Measurements from ENCODE around the gene DVL1.

The DVL1 gene

DNA sequence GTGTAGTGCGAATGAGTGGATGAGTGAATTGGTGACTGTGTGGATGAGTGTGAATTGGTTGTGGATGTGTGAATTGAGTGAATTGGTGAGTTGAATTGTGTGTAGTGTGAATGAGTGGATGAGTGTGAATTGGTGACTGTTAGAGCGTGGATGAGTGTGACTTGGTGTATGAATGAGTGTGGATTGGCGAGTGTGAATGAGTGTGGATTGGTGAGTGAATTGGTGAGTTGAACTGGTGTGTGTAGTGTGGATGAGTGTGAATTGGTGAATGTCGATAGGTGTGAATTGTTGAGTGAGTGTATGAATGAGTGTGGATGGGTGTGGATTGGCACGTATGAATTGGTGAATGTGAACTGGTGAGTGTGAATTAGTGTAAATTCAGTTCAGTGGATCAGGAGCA lies 18.1 kb upstream of the DVL1 start:
- in situ Hi-C loops (cut with HindIII; ENCODE audit: low pct_unique_long_range_greater_than_20kb, low sequenced_read_pairs) = no loop called here
- DNase-seq (ENCODE audit: low read depth in 1 of 2, low spot score in 1 of 2) = no peak
- no peak for TF ChIP-seq JUND (IDR thresholded peaks at IDR 0.05; ENCODE audit: low read depth)

DNA sequence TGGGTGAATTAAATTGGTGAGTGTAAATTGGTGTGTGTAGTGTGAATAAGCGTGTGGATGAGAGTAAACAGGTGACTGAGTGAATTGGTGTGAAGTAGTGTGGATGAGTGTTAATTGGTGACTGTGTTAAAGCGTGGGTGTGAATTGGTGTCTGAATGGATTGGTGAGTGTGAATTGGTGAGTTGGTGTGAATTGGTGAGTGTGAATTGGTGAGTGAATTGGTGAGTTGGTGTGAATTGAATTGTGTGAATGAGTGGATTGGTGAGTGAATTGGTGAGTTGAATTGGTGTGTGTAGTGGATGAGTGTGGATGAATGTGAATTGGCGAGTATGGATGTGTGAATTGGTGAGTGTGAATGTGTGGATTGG lies 17.5 kb upstream of the DVL1 start:
- no peak for DNase-seq (ENCODE audit: low read depth in 1 of 2, low spot score in 1 of 2)
- in situ Hi-C loops (cut with HindIII; ENCODE audit: low pct_unique_long_range_greater_than_20kb, low sequenced_read_pairs) = no loop called here
- no peak for TF ChIP-seq JUND (IDR thresholded peaks at IDR 0.05; ENCODE audit: low read depth)

- TF ChIP-seq JUND (IDR thresholded peaks at IDR 0.05; ENCODE audit: low read depth) = no peak
- no peak for DNase-seq (ENCODE audit: low read depth in 1 of 2, low spot score in 1 of 2)
- in situ Hi-C loops (cut with HindIII; ENCODE audit: low pct_unique_long_range_greater_than_20kb, low sequenced_read_pairs) = no loop called here
Measured at GRCh38 chr1:1365875-1366698, 16.9 kb upstream of the DVL1 start.

DNA sequence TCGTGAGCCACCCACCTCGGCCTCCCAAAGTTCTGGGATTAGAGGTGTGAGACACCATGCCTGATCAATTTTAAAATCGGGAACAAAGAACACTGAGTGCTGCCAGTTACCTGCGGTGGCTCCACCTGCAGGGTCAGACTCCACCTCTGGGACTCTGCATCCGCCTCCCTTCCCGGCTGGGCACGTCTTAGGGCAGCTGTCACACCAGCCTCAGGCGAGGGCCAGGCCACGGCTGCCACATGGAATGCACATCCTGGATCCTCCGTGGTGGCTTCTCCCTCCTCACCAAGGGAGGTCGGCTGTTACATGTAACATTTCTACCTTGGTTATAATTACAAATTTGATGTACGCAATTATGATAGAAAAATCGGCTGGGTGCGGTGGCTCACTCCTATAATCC lies 15.0 kb upstream of the DVL1 start:
- TF ChIP-seq JUND (IDR thresholded peaks at IDR 0.05; ENCODE audit: low read depth) = no peak
- peak; percentile 55 to 93 for DNase-seq (ENCODE audit: low read depth in 1 of 2, low spot score in 1 of 2)
- in situ Hi-C loops (cut with HindIII; ENCODE audit: low pct_unique_long_range_greater_than_20kb, low sequenced_read_pairs) = no loop called here

DNA sequence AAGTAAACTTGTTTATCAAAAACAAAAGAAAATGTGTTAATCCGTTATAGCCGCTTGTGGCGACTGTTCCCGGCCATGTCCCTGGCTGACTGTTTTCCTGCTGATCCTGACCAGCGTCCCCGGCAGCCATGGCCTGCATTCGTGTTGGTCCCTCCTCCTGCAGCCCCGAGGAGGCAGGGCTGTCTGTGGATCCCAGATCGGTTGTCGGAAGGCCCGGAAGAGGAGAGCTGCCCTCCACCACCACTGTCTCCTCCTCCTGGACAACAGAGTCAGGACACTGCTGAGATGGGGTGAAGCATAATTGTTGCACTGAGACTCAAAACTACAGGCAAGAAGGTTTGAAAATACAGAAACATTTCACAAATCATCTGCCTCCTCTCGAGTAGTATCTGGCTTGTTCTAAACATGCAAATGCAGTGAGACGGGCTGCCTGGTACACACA lies 12.8 kb upstream of the DVL1 start:
- TF ChIP-seq JUND (IDR thresholded peaks at IDR 0.05; ENCODE audit: low read depth) = no peak
- DNase-seq (ENCODE audit: low read depth in 1 of 2, low spot score in 1 of 2) = peak in 1 of 2 experiments; percentile 38
- in situ Hi-C loops (cut with HindIII; ENCODE audit: low pct_unique_long_range_greater_than_20kb, low sequenced_read_pairs) = no loop called here

DNA sequence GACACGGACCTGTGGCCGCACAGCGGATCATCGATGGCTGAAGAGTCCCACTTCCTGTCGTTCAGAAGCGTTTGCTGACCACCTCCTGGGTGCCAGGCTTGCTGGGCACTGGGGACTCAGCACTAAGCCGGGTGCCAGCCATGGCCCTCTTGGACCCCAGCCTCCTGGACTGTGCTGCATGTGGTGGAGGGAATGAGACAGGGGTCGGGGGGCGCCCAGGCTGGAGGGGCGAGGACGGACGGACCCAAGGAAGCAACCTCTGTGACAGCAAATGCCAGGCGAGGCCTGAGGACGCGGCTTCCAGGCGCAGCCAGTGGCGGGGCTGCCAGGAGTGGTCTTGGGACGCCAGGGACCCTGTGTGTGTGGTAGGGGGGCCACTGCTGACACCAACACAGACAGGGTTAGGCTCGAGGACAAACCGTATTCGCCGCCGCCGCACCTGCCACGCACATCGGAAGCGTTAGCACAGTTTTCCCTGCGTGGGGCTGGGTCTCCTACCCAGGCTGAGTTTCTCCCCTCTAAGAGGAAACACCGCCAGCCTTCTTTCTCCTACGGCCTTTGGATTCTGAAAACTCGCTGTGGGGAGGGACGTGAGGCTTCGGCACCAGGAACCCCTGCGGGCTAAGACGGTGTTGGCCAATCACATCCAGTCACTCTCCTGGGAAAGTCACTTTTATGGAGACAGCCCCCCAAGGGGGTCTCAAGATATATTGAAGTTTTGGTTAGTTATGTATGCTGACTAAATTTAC lies 12.2 kb upstream of the DVL1 start:
- no peak for DNase-seq (ENCODE audit: low read depth in 1 of 2, low spot score in 1 of 2)
- in situ Hi-C loops (cut with HindIII; ENCODE audit: low pct_unique_long_range_greater_than_20kb, low sequenced_read_pairs) = no loop called here
- TF ChIP-seq JUND (IDR thresholded peaks at IDR 0.05; ENCODE audit: low read depth) = no peak

DNA sequence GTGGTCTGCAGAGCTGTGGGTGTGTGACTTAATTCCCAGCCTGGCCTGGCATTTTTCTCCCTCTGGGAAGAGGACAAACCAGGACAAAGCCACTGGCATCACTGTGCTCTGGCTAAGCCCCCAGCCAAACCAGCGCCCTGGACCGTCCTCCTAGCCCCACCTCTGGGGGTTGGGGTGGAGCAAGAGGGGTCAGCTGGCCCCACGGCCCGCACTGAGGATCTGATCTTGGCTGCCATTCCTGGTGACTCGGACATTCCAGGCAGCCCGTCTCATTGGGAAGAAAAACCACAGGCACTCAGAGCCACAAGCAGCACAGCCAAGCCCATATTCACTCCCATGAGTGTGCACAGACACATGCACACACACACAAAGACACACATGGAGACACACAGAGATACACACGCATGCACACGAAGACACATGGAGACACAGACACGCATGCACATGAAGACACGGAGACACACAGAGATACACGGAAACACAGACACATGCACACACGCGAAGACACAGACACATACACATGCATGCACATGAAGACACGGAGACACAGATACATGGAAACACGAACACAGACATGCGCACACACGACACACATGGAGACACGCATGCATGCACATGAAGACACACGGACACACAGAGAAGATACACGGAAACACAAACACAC lies 11.4 kb upstream of the DVL1 start:
- in situ Hi-C loops (cut with HindIII; ENCODE audit: low pct_unique_long_range_greater_than_20kb, low sequenced_read_pairs) = no loop called here
- peak; percentile 57 to 76 for DNase-seq (ENCODE audit: low read depth in 1 of 2, low spot score in 1 of 2)
- no peak for TF ChIP-seq JUND (IDR thresholded peaks at IDR 0.05; ENCODE audit: low read depth)

- DNase-seq (ENCODE audit: low read depth in 1 of 2, low spot score in 1 of 2) = peak in 1 of 2 experiments; percentile 64
- TF ChIP-seq JUND (IDR thresholded peaks at IDR 0.05; ENCODE audit: low read depth) = no peak
- in situ Hi-C loops (cut with HindIII; ENCODE audit: low pct_unique_long_range_greater_than_20kb, low sequenced_read_pairs) = no loop called here
Measured at GRCh38 chr1:1359664-1360468, 10.6 kb upstream of the DVL1 start.

DNA sequence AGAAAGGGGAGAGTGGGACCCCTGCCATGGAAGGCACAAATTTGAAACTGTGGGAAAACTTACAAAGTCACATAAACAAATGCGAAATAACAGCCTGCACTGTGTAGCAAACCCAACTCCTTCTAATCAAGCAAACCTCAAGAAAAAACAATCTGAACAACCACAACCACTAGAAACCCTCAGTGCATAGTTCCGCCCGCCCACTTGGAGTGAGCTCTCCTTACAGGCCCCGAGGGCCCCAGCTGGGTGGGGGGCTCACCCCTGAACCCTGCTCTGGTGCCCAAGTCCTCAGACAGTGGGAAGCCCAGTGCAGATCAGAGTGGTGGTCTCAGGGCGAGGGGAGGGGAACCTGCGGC lies 10.1 kb upstream of the DVL1 start:
- TF ChIP-seq JUND (IDR thresholded peaks at IDR 0.05; ENCODE audit: low read depth) = no peak
- no peak for DNase-seq (ENCODE audit: low read depth in 1 of 2, low spot score in 1 of 2)
- in situ Hi-C loops (cut with HindIII; ENCODE audit: low pct_unique_long_range_greater_than_20kb, low sequenced_read_pairs) = no loop called here

DNA sequence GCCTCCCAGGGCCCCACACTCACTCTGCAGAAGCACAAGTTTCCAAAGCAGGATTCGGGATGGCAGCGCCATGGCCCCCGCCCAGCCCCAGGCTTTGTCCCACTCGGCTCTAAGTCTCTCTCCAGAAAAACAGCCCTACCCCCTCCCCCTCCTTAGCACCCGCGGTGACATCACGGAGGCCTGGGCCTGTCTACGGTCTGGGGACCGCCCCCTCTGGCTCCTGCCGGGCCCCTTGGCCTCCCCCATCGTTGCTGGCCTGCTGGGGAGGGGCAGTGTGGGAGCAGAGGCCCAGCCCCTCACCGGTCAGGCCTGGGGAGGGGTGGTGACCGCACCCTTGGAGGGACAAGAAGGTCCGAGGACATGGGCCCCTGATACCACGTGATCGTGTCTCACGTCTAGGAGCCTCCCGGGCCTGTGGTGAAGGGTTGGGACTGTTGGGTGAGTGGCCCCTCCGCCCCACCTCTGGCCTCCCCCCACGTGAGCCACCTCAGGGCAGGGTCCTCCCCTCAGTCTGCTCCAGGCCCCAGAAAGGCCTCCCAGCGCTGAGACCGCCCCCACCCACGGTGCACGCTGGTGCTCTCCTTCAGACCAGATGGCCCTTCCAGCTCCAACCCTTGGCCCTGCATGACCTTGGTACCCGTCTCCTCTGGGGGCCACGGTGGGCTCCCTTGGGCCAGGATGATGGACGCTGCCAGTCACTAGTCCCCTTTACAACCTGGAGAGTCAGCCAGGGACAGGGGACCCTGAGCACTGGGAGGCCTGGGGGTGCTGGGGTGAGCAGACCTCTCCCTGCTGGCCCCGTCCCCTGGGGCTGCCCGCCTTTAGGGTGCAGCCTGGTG lies 9.4 kb upstream of the DVL1 start, which contains the start of gene MXRA8:
TSS of gene MXRA8 (minus strand) at position 123 of the 839 bp plus-strand sequence. CDS start at position 72, 51 bp downstream.
- in situ Hi-C loops (cut with HindIII; ENCODE audit: low pct_unique_long_range_greater_than_20kb, low sequenced_read_pairs) = no loop called here
- TF ChIP-seq JUND (IDR thresholded peaks at IDR 0.05; ENCODE audit: low read depth) = no peak
- peak in 1 of 2 experiments; percentile 69 for DNase-seq (ENCODE audit: low read depth in 1 of 2, low spot score in 1 of 2)

DNA sequence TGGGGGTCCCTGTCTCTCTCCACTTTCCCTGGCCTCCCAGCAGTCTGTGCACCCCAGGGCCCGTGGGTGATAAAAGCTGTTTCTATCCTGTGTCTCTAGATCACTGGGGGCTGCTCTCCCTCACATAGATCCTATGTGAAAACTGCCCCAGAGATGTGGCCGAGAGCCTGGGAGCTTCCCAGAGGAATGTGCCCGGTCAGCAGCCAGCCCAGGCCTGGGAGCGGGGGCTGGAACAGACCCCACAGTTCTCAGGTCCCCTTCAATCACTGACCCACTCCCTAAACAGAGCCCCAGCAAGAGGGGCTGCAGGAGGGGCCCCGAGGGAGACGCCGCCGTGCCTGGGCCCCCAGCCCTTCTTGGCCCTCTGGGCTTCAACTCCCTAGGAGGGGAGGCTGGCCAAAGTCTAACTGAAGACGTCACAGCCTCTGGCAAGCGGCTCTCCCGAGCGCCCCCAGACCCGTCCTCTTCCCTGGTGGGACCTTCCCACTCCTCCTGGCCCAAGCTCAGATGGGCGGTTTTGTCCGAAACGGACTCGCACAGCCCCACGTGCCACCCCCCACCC lies 8.7 kb upstream of the DVL1 start:
- TF ChIP-seq JUND (IDR thresholded peaks at IDR 0.05; ENCODE audit: low read depth) = no peak
- no peak for DNase-seq (ENCODE audit: low read depth in 1 of 2, low spot score in 1 of 2)
- in situ Hi-C loops (cut with HindIII; ENCODE audit: low pct_unique_long_range_greater_than_20kb, low sequenced_read_pairs) = no loop called here
